NCI-H1930 (cell line): ENCODE results near the gene MST1.
A peak's percentile ranks its signal among the peaks of the same experiment; 100 is the strongest.

ENCODE experiments used
- DNase-seq, 2 experiments: peaks; one replicate each; lab custom pipeline; 2025; lab: John Stamatoyannopoulos, UW

Gene MST1

DNA sequence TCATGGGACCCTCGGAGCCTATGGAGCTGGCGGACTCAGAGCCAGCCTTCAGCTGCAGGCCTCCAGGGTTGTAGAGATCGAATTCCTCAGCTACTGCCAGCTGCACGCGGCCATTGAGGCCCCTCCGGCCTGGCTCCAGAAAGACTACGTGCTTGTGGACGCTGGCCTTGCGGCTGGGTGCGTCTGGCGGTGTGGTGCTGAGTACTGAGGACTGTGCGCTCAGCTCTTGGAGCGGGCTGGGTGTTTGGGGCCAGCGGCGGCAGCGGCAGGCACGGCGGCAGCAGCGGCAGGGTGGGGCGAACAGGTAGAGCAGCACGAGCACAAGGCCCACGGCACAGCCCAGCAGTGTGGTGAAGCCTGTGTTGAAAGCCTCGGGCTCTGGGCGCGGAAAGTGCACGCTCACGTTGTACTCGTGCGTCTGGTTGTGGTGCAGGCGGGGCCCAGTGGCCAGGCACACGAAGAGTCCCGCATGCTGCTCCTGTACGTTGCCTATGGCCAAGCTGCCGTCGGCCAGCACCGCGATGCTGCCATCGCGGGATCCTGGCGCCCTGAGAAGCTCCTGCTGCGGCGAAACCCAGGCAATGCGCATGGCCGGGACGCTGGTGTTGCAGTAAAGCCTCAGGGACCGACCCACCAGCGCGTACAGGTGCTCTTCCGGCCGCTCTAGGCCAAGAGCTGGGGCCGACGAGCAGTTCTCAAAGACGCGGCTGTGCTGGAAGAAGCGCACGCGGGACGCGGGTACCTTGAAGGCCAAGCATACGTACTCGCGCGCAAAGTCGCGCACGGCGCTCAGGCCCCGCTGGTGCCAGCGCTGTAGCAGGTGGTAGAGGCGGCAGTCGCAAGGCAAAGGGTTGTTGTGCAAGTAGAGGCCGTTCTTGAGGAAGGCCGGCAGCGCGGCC is 28.9 kb upstream of the MST1 start:
- no peak for DNase-seq

DNA sequence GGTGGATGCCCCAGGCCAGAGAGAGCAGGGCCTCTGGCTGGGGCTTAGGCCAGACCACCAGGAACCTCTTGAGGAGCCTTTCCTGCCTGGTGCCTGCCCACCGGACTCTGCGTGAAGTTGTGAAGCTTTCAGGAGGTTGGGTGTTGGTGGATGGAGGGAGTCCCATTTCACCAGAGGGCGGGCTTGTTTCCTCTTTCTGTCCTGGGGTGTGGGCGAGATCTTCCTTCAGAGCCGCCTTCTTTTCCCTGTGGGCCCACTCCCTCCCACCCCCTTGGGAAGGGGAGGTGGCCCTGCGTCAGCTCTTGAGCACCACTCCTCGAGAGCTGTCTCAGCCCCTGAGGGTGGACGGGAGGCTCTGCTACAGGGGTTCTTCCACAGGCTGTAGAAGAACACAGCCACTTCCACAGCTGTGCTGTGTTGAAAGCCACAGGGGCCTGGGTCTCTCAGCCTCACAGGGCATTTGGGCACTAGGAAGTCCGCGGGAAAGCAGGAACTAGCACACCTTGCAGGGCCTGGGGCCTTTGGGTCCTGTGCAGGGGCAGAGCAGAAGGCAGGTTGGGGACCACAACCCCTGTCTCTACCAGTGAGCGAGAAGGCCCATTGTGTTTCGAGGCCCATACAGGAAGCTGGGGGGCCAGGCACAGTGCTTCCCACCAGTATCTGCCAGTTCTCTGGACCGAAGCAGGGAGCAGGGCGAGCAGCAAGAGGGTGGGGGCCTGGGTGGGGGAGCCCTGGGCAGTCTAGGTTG is 28.1 kb upstream of the MST1 start:
- DNase-seq = no peak

DNA sequence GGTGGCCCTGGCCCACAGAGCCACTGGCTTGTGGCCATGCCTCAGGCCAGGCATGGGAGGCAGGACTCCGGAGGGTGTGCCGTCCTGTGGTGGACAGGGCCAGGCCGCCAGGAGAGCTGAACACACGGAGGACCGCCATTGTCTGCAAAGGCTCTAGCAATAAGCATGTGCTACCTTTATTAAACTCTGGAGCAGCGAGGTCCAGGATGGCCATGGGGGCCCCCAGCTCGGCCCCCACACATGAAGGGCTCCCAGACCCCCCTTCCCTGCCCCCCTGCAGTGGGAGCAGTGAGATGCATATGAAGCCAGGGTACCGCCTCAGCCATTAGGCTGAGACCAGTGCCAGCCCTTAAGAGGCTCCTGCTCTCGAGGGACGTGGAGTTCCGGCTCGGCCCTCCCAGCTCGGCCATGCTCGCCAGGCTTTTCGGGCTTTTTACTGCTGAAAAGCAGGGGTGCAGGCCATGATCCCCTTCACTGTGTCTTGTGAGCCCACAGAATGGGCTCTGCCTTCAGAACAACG is 27.5 kb upstream of the MST1 start:
- no peak for DNase-seq

DNA sequence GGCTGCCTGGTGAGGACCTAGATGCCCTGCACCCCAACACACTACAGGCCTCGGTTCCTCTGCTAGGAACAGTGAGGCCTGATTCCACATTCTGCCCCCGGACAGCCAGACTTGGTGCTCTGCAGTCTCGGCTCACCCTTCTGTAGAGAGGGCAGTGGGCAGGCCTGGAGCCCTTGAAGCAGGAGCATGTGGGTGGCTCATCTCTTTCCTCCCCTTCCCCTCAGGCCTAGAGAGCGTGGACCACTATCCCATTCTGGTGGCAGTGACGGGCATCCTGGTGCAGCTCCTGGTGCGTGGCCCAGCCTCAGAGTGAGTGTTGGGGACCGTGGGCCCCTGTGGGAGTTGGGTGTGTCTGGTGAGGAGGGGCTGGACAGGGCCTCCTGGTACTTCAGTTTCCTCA is 26.9 kb upstream of the MST1 start:
- DNase-seq = no peak

DNA sequence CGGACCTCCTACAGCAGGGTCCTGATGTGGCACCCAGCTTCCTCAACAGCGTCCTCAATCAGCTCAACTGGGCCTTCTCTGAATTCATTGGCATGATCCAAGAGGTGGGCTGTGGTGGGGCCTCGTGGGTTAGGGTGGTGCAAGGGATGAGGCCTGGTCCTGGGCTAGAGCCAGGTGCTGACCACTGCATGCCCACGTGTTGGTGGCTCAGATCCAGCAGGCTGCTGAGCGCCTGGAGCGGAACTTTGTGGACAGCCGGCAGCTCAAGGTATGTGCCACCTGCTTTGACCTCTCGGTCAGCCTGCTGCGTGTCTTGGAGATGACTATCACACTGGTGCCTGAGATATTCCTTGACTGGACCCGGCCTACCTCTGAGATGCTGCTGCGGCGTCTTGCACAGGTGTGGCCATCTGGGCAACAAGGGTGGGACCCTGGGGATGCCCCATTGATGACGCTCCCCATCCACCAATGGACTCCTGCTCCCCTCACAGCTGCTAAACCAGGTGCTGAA is 26.4 kb upstream of the MST1 start:
- DNase-seq = no peak

DNA sequence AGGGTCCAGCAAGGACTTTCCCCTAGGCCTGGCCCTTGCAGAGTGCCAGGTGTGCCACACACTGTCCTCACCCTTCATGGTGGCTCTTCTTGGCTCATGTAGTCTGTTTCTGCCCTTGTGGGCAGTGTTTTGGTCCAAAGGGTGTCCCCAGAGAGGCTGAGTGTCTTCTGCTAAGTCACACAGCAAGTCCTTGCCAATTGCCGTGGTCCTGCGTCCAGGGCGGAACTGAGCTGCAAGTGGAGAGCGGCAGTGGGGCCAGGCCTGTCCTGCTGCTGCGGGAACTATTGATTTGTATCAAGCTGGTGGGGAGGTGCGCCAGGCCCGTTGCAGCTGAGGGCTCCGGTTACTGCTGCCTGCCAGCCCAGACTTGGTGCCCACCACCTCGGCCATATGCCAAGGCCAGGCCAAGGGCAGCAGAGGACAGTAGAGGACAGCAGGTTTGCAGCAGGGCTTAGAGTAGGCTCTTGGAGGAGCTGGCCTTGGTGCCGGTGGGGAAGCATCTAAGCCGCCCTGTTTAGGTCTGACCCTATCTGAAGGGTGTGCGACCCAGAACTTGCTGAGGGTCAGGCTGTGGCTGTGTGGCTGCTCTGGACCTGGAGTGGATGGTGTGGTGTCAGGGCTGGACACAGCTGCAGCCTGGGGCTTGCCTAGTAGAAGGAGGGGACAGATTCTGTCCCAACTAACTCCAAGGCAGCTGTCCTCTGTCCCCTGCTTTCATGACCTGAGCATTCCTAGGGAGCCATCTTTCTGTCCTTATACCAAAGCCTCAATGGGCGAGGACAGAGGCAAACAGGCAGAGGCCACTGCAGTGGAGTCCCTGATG is 25.7 kb upstream of the MST1 start:
- no peak for DNase-seq

DNA sequence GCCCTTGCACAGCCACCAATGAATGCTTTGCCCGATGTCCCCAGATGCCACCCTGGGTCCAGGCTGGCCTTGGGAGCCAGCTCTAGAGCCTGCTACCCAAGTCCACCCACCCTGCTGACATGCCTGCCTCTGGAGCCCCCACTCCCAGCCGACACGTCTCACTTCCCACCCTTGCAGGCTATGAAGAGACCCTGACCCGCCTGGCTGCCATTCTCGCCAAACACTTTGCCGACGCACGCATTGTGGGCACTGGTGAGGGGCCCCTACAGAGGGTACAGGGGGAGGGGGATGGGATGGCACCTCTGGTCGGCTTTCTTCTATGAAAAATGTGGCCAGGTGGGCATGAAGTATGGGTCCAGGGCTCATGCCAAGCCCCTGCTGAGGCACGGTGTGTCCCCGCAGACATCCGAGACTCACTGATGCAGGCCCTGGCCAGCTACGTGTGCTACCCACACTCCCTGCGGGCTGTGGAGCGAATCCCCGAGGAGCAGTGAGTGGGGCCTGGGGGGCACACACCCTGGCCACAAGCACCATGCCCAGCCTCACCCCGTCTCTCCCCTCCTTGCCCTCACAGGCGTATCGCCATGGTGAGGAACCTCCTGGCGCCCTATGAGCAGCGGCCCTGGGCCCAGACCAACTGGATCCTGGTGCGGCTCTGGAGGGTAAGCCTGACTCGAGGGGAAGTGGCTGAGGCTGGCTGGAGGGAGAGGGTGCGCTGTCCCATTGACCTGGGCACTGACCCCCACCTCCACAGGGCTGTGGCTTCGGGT is 24.2 kb upstream of the MST1 start:
- DNase-seq = no peak

DNA sequence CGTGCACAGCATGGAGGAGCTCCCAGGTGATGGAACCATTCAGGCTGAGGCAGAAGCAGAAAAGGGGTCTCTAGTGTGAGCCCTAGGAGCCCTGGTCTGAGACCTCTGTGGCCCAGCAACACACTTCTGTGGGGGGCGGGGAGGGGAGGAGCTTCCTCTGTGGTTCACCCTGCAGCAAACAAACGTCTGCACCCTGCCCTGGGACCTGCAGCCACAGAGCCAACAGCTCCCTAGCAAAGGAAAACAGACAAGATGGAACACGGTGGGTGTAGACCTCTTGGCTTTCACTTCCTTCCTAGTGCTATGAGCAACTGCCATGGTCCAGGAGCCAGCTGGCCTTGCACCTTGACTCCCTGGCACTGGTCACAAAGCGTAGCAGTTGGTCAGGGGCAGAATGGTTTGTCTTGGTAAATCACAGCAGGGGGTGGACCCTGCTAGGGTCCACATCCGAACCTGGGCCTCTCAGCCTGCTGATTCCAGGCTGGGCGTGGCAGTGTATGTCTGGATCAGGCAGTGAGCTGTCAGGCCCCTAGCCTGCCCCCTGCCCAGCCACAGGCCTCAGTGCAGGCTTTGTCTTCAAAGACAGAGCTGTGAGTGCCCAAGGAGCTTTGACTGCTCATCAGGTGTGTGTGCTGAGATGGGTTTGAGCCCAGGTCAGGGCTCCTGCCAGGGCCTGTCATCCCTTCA is 23.5 kb upstream of the MST1 start:
- no peak for DNase-seq

DNA sequence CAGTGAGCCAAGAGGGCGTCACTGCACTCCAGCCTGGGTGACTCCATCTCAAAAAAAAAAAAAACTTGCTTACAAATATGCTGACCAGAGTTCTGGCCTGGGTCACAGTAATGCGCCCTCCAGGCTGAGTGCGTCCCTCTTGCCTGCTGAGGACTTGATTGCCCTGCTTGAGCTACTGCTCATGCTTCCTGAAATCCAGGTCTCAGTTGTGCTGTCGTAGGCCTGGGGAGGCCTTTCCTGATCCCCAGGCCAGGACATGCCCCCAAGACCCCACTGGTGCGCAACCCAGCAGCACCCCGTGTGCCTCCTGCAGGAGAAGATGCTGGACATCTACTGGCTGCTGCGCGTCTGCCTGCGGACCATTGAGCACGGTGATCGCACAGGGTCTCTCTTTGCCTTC is 22.9 kb upstream of the MST1 start:
- no peak for DNase-seq

DNA sequence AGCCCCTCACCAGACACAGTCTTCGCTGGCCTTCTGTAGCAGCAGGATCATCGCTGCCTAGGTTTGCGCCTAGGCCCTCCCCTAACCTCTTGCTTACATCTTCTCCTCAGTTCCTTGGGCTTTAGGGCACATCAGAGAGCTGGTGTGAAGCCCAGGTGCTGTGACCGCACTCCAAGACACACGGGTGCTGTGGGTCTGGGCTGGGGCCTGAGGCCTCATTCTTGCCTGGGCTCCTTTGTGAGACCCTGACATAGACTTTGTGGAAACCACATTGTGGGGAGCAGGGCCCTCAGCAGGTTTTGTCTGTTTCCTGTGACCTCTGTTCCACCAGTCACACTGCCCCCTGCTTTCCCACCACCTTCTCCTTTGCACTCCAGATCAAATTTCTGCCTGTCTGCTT is 22.2 kb upstream of the MST1 start:
- no peak for DNase-seq

DNA sequence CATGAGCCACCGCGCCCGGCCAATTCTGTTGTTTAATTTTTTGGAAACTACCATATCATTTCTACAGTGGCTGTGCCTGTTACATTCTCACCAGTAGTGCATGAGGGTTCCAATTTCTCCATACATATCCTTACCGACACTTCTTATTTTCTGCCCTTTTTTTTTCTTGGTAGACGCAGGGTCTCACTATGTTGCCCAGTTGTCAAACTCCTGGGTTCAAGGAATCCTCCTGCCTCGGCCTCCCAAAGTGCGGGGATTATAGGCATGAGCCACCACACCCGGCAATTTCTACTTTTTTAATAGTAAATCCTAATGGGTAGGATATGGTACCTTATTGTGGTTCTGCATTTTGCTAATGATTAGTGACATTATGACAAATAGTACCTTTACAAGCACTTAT is 20.6 kb upstream of the MST1 start:
- DNase-seq = no peak

DNA sequence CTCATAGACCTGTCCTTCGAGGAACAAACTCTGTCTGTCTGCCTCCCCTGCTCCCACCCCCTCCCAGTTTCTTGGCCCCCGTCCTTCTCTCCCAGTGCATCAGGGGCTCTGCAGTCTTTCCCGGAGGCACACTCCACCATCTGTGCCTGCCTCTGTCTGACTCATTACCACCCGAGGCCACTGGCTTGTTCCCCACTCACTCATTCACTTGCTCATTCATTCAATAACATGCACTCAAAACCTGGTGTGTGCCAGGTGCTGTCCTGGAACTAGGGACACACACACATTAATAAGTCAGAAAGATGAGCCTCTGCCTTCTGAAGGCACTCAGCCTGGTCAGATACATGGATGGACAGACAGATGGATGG is 17.8 kb upstream of the MST1 start:
- DNase-seq = no peak

DNA sequence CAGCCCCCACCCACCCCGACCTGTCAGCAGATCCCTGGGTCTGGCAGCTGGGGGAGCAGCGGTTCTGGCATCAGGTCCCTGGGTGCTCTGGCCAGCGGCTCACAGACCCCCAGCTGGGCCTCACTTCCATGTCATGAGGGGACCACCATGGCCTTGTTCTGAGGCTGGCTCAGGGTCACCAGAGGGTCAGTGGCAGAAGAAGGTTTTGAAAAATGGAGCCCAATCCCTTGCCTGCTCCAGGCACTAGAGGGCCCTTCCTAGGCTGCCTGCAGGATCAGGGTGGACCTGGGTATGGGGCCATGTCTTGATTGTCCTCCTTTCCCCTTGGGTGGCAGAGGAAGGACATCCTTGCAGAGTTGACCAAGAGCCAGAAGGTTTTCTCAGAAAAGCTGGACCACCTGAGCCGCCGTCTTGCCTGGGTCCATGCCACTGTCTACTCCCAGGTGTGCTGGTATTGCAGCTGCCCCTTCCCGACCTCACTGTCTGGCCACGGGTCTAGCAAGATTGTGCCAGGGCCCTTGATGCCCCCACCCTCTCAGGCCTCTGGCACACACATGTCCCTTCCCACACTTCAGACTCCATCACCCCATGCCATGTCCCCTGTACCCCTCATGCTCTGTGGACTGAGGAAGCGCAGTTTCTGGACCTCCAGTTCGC is 17.3 kb upstream of the MST1 start:
- no peak for DNase-seq

DNA sequence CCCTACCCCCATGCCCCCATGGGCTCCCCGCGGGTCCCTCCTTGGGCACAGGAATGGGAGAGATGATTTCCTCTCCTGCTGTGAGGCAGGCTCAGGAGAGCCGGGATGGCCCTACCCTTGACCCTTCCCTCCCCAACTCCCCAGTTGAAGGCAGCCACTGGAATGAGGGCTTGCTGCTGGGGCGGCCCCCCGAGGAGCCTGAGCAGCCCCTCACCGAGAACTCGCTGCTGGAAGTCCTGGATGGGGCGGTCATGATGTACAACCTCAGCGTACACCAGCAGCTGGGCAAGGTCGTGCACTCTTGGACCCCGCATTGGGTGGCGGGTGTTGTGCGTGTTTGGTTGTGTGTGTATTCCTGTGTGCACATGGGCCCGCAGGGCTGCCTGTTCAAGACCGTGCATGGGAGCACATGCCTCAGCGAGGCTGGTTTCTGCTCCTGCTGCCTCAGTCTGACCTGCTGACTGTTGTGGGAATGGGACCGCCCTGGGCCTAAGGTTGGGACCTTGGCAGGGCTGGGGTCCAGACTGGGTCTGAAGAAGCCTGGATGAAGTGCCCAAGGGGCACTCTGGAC is 16.2 kb upstream of the MST1 start:
- DNase-seq = no peak

DNA sequence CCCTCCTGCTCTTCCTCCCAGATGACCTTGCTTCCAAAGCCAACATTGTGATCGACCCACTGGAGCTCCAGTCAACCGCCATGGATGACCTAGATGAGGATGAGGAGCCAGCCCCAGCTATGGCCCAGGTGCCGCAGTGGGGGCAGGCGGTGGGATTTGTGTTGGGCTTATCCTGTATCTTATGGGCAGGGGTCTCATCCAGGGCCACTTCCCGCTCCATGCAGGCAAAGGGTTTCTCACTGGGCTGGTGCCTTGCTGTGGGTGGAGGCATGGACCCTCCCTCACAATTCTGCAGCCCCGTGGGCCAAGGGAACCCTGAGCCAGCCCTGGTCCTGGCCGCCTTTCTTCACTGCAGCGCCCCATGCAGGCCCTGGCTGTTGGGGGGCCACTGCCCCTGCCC is 15.4 kb upstream of the MST1 start:
- no peak for DNase-seq

DNA sequence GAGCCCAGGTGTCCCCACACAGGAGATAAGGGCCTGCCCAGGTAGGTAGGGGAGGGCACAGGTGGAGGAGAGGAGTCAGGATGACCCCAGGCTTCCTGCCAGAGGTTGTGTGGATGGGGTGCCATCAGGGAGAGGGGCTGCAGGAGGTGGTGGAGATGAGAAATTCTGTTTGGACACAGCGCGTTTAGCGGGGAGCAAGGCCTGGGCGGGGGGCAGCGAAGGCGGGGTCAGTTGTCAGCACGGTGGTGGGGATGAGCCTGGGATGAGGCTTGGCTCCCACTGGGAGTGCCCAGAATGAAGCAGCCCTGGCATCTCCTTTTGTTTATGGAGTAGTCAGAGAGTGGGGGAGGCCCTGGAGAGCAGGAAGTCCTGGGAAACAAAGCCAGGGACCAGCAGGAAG is 14.7 kb upstream of the MST1 start:
- no peak for DNase-seq

DNA sequence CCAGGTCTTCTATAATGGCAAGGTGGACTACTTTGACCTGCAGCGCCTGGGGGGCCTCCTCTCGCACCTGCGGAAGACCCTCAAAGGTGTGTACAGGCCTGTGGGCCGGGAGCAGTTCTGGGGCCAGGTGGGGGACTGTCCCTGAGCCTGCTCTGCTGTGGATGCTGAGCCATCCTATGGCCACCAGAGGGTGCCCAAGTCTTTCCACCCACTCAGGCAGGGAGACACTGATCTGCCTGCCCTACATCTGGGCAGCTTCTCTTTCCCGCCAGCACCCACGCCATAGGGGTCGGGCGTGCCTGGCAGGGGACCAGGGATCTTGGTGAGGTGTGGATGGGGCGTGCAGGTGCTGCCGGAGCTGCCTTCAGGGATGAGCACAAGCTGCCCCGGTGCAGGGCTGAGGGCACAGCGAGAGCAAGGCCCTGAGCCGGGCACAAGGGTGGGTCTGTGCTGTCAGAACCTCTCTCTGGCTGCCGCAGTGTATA is 14.2 kb upstream of the MST1 start:
- peak; percentile 4 to 24 for DNase-seq

DNA sequence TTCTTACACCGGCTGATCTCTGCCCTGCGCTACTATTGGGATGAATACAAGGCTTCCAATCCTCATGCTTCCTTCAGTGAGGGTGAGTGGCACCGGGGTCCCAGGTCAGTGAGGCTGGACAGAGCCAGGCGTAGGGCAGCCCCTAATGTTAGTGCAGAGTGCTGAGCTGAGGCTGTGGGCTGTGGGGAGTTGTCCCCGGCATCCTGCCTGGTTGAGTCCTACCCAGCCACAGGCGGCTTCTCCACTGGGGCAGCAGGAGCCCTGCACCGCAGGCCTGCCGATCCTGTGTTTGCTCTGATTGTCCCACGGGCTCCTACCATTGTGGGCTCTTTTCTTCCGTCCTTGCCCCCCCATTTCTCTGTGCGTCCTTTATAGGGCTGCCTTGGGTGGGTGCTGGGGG is 13.4 kb upstream of the MST1 start:
- no peak for DNase-seq

DNA sequence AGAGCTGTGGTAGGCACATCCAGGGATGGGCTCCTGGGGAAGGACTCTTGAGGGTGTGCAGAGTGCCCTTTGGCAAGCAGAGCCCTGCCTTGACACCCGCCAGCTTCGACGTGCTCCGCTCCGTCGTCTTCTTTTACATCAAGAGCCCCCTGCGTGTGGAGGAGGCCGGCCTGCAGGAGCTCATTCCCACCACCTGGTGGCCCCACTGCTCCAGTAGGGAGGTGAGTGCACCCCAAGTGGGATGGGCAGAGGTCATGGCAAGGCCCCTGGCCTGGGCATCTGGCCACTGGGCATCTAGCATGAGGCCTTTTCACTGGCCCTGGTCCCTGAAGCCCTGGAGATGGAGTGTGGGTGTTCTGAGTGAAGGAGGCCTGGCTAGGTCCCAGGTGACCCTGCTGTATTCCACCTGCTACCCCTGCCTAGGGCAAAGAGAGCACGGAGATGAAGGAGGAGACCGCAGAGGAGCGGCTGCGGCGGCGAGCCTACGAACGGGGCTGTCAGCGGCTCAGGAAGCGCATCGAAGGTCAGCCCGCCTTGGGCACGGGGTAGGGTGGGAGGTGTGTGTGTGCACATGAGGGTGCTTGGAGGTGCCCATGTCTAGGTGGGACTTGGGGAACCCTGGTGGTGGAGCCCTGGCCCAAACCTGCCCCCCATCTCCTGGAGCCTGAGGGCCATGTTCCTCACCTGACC is 12.3 kb upstream of the MST1 start:
- no peak for DNase-seq
